ENCODE measurements around the gene ELP4.
A peak's percentile ranks its signal among the peaks of the same experiment; 100 is the strongest.
"Not testable (repeated sequence)": the region's sequence is repeated elsewhere in the genome, so short reads cannot be mapped to it uniquely, and the experiment has no call there.

The ELP4 gene, protein sequence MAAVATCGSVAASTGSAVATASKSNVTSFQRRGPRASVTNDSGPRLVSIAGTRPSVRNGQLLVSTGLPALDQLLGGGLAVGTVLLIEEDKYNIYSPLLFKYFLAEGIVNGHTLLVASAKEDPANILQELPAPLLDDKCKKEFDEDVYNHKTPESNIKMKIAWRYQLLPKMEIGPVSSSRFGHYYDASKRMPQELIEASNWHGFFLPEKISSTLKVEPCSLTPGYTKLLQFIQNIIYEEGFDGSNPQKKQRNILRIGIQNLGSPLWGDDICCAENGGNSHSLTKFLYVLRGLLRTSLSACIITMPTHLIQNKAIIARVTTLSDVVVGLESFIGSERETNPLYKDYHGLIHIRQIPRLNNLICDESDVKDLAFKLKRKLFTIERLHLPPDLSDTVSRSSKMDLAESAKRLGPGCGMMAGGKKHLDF

GRCh38 chr11:31509429-31510345, at the start of gene ELP4, which contains the start of gene IMMP1L:
Gene ELP4, plus strand, starts transcription at chr11:31509767. Its CDS starts 18 bp downstream, at chr11:31509785.
Gene IMMP1L, minus strand, starts transcription at chr11:31509622. Its CDS starts 46,346 bp downstream, at chr11:31463276.
- Histone ChIP-seq H3K9ac (ENCODE audit: low read depth, low read length) (peak within 1 kb of the TSS; percentile 87), H3K4me1 (ENCODE audit: insufficient read depth, low read length) (no peaks in the 10 kb centered on the region)

DNA sequence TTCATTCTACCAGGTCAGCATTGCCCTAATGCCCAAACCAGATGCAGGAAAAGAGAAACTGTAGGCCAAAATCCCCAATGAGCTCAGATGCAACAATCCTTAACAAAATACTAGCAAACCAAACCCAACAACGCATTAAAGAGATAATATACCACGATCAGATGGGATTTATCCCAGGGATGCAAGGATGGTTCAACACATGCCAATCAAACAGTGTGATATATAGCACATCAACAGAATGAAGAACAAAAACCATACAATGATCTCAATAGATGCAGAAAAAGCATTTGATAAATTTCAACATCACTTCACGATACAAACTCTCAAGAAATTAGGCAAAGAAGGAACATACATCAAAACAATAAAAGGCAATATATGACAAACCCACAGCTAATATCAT, 45.1 kb upstream of the ELP4 start:
- Histone ChIP-seq H3K36me3 (ENCODE audit: insufficient read depth, low read length) (no peaks in the 10 kb centered on the region; the same call in 1 of the 2 replicates), H3K4me1 (ENCODE audit: insufficient read depth, low read length) (no peaks in the 10 kb centered on the region), H3K9me3 (ENCODE audit: control insufficient read depth, insufficient read depth, low read length) (no peaks in the 10 kb centered on the region; the same call in 1 of the 2 replicates), H3K9ac (ENCODE audit: low read depth, low read length) (no peak overlapping the region)

More at GRCh38 chr11:31509429-31510345, at the start of gene ELP4, which contains the start of gene IMMP1L:
- Histone ChIP-seq H3K36me3 (ENCODE audit: insufficient read depth, low read length) (no peaks in the 10 kb centered on the region), H3K9me3 (ENCODE audit: control insufficient read depth, insufficient read depth, low read length) (no peaks in the 10 kb centered on the region)

DNA sequence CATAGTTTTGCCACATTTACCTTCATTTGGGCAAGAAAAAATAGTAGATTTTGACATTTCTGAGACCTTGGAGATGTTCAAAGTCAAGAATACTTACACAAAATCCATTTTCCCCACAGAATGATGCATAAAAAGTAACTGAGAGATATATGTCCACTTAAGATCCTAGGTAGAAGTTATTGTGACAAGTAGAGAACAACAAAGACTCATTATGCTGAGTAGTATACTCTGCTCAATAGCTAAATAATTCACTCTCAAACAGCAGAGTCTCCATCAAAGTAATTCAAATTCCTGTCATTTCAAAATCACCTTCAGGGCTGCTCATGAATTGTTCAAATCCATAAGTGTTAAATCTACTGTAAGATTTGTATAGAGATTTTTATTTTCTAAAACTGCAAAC, 35.5 kb upstream of the ELP4 start:
- no peak overlapping the region for H3K9ac ChIP-seq (ENCODE audit: low read depth, low read length)
- no peaks in the 10 kb centered on the region for H3K9me3 ChIP-seq (ENCODE audit: control insufficient read depth, insufficient read depth, low read length)
- no peaks in the 10 kb centered on the region for H3K36me3 ChIP-seq (ENCODE audit: insufficient read depth, low read length)
- no peaks in the 10 kb centered on the region for H3K4me1 ChIP-seq (ENCODE audit: insufficient read depth, low read length)

DNA sequence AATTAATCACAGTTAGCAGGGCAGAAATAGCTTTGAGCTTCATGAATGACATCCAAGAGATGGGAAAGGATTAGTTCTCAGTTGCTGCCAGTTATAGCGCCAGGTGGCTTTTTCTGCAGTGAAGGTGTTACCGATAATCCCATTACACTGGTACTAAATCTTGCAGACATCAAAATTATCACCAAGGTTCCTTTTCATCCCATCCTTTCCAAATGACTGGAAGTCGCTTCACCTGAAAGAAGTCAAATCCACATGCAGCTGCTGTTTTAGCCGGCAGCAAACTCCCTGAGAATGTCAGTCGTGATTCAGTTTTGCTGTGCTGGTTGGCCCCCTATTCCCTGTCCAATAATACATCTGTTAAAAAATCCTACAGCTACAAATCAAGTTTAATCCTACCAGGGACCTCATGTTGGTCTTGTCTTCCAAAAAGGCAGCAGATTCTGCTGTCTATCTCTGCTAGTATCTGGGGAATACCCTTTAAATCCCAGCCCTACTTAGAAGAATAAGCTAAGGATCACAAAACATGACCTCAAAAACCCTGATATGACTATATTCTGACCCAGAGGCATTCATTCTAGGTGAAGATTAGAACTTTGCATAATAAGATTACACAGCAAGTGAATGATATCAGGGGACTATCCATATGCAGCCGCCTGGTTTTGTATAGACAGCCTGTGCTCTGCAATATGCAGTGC, 31.9 kb upstream of the ELP4 start:
- H3K36me3 ChIP-seq (ENCODE audit: insufficient read depth, low read length): no peaks in the 10 kb centered on the region
- no peaks in the 10 kb centered on the region for H3K4me1 ChIP-seq (ENCODE audit: insufficient read depth, low read length)
- no peak overlapping the region for H3K9ac ChIP-seq (ENCODE audit: low read depth, low read length)
- no peaks in the 10 kb centered on the region for H3K9me3 ChIP-seq (ENCODE audit: control insufficient read depth, insufficient read depth, low read length)

GRCh38 chr11:31478223-31478590, 31.4 kb upstream of the ELP4 start:
- no peak overlapping the region for H3K9ac ChIP-seq (ENCODE audit: low read depth, low read length)
- no peaks in the 10 kb centered on the region for H3K36me3 ChIP-seq (ENCODE audit: insufficient read depth, low read length)
- H3K9me3 ChIP-seq (ENCODE audit: control insufficient read depth, insufficient read depth, low read length): no peaks in the 10 kb centered on the region
- H3K4me1 ChIP-seq (ENCODE audit: insufficient read depth, low read length): no peaks in the 10 kb centered on the region

DNA sequence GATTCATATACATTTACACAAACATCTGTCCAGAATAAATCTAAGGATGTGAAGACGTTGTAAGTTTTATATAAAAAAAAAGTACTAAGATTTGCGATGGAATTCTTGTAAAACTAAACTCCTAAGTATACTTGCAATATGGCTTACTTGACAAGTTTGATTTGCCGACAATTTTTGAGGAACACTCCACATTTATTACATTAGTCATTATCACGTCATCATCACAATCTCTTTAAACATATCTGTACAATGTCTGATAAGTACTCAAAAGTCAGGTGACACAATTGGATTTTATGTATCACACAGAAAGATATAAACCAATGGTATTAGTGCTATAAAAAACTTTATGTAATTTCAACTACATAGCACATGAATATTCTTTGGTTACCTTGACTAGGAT, 30.5 kb upstream of the ELP4 start:
- no peaks in the 10 kb centered on the region for H3K9me3 ChIP-seq (ENCODE audit: control insufficient read depth, insufficient read depth, low read length)
- H3K4me1 ChIP-seq (ENCODE audit: insufficient read depth, low read length): no peaks in the 10 kb centered on the region
- H3K9ac ChIP-seq (ENCODE audit: low read depth, low read length): no peak overlapping the region
- no peaks in the 10 kb centered on the region for H3K36me3 ChIP-seq (ENCODE audit: insufficient read depth, low read length)

- Histone ChIP-seq H3K36me3 (ENCODE audit: insufficient read depth, low read length) (no peaks in the 10 kb centered on the region), H3K9me3 (ENCODE audit: control insufficient read depth, insufficient read depth, low read length) (no peaks in the 10 kb centered on the region), H3K4me1 (ENCODE audit: insufficient read depth, low read length) (peaks cover 8% of the 10 kb centered on the region; the same call in 1 of the 2 replicates), H3K9ac (ENCODE audit: low read depth, low read length) (no peak overlapping the region)
Observed at GRCh38 chr11:31480930-31481329, 28.6 kb upstream of the ELP4 start.

GRCh38 chr11:31484497-31484896, 25.1 kb upstream of the ELP4 start:
- Histone ChIP-seq H3K9ac (ENCODE audit: low read depth, low read length) (no peak overlapping the region), H3K4me1 (ENCODE audit: insufficient read depth, low read length) (peaks cover 11% of the 10 kb centered on the region; the same call in 1 of the 2 replicates), H3K9me3 (ENCODE audit: control insufficient read depth, insufficient read depth, low read length) (no peaks in the 10 kb centered on the region), H3K36me3 (ENCODE audit: insufficient read depth, low read length) (no peaks in the 10 kb centered on the region)

GRCh38 chr11:31487848-31488247, 21.7 kb upstream of the ELP4 start:
- Histone ChIP-seq H3K4me1 (ENCODE audit: insufficient read depth, low read length) (peaks cover 23% of the 10 kb centered on the region; the same call in 1 of the 2 replicates), H3K9me3 (ENCODE audit: control insufficient read depth, insufficient read depth, low read length) (no peaks in the 10 kb centered on the region), H3K36me3 (ENCODE audit: insufficient read depth, low read length) (no peaks in the 10 kb centered on the region), H3K9ac (ENCODE audit: low read depth, low read length) (no peak overlapping the region)

DNA sequence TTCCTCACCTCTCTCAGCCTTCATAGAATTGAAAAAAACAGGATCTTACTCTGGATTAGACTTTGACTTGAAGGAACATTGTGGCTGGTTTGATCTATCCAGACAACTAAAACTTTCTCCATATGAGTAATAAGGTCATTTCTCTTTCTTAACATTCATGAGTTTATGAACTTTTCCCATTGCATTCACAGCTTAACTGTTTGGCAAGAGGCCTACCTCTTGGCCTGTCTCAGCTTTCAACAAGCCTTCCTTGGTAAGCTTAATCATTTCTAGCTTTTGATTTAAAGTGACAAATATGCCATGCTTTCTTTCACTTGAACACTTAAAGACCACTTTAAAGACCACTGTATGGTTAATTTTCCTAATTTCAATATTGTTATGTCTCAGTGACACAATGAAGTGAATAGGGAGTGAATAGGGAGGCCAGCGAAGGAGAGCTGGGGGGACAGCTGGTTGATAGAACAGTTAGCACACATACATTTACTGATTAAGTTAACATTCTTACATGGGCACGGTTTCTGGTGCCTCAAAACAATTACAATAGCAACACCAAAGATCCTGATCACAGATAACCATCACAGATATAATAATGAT, 17.1 kb upstream of the ELP4 start:
- Histone ChIP-seq H3K9me3 (ENCODE audit: control insufficient read depth, insufficient read depth, low read length) (no peaks in the 10 kb centered on the region; the same call in 1 of the 2 replicates), H3K36me3 (ENCODE audit: insufficient read depth, low read length) (no peaks in the 10 kb centered on the region; the same call in 1 of the 2 replicates), H3K9ac (ENCODE audit: low read depth, low read length) (no peak overlapping the region), H3K4me1 (ENCODE audit: insufficient read depth, low read length) (peaks cover 12% of the 10 kb centered on the region; the same call in 1 of the 2 replicates)

GRCh38 chr11:31493235-31493634, 16.3 kb upstream of the ELP4 start:
- Histone ChIP-seq H3K9ac (ENCODE audit: low read depth, low read length) (no peak overlapping the region), H3K4me1 (ENCODE audit: insufficient read depth, low read length) (peaks cover 12% of the 10 kb centered on the region; the same call in 1 of the 2 replicates), H3K9me3 (ENCODE audit: control insufficient read depth, insufficient read depth, low read length) (no peaks in the 10 kb centered on the region; the same call in 1 of the 2 replicates), H3K36me3 (ENCODE audit: insufficient read depth, low read length) (no peaks in the 10 kb centered on the region; the same call in 1 of the 2 replicates)

GRCh38 chr11:31493762-31494161, 15.8 kb upstream of the ELP4 start:
- not testable (repeated sequence) for H3K9ac ChIP-seq (ENCODE audit: low read depth, low read length); H3K36me3 ChIP-seq (ENCODE audit: insufficient read depth, low read length); H3K9me3 ChIP-seq (ENCODE audit: control insufficient read depth, insufficient read depth, low read length)
- H3K4me1 ChIP-seq (ENCODE audit: insufficient read depth, low read length): peaks cover 12% of the 10 kb centered on the region; the same call in 1 of the 2 replicates

GRCh38 chr11:31499576-31500178, 9.9 kb upstream of the ELP4 start:
- no peaks in the 10 kb centered on the region; the same call in 1 of the 2 replicates for H3K9me3 ChIP-seq (ENCODE audit: control insufficient read depth, insufficient read depth, low read length)
- no peak overlapping the region for H3K9ac ChIP-seq (ENCODE audit: low read depth, low read length)
- no peaks in the 10 kb centered on the region for H3K4me1 ChIP-seq (ENCODE audit: insufficient read depth, low read length)
- H3K36me3 ChIP-seq (ENCODE audit: insufficient read depth, low read length): no peaks in the 10 kb centered on the region; the same call in 1 of the 2 replicates

Data from ES-I3 (cell line).